H54 (cell line): ENCODE results near the gene CACNA2D2.

Source experiments
- DNase-seq: peaks from one replicate; pipeline ENCODE4 v3.0.0; 2011; ENCODE audit warnings: low spot score, mixed read lengths; ENCODE audit not compliant: insufficient read length
- FAIRE-seq: peaks from 3 replicates; lab custom pipeline; 2011; peaks lifted over from hg19 to GRCh38; lab: Jason Lieb, UNC
- POLR2A ChIP-seq: IDR thresholded peaks from 2 replicates; pipeline ENCODE4 v1.6.1; 2011; ENCODE audit warnings: low read depth, mild to moderate bottlenecking, low read length

CACNA2D2 gene

GRCh38 chr3:50411229-50411628 lies 92.2 kb downstream of the CACNA2D2 start:
- no peak for FAIRE-seq
- DNase-seq = no peak
- no peak for TF ChIP-seq POLR2A

GRCh38 chr3:50410608-50411139 lies 92.8 kb downstream of the CACNA2D2 start:
- FAIRE-seq = no peak
- no peak for TF ChIP-seq POLR2A
- no peak for DNase-seq

GRCh38 chr3:50410185-50410584 lies 93.2 kb downstream of the CACNA2D2 start:
- FAIRE-seq (no peak), DNase-seq (no peak)
- TF ChIP-seq POLR2A = no peak

GRCh38 chr3:50408443-50408944 lies 94.9 kb downstream of the CACNA2D2 start:
- DNase-seq (no peak), FAIRE-seq (no peak)
- TF ChIP-seq POLR2A = no peak

- DNase-seq (no peak), FAIRE-seq (no peak)
- TF ChIP-seq POLR2A = no peak
These were observed 96.9 kb downstream of the CACNA2D2 start for GRCh38 chr3:50406487-50406886.

- FAIRE-seq (no peak), DNase-seq (no peak)
- no peak for TF ChIP-seq POLR2A
These were observed 98.2 kb downstream of the CACNA2D2 start for GRCh38 chr3:50405249-50405648.

- DNase-seq = no peak
- TF ChIP-seq POLR2A = no peak
These were observed 101.3 kb downstream of the CACNA2D2 start for GRCh38 chr3:50401978-50402595.

GRCh38 chr3:50396502-50396901 lies 106.9 kb downstream of the CACNA2D2 start:
- DNase-seq (no peak), FAIRE-seq (no peak)
- TF ChIP-seq POLR2A = no peak

More at GRCh38 chr3:50401978-50402595, 101.3 kb downstream of the CACNA2D2 start:
- FAIRE-seq = no peak

- no peak for DNase-seq
- FAIRE-seq = no peak
- no peak for TF ChIP-seq POLR2A
These were observed 108.2 kb downstream of the CACNA2D2 start for GRCh38 chr3:50395070-50395860.

- FAIRE-seq = no peak
- DNase-seq = no peak
- TF ChIP-seq POLR2A = no peak
These were observed 110.4 kb downstream of the CACNA2D2 start for GRCh38 chr3:50393061-50393460.

- FAIRE-seq (no peak), DNase-seq (no peak)
- TF ChIP-seq POLR2A = no peak
These were observed 111.2 kb downstream of the CACNA2D2 start for GRCh38 chr3:50392101-50392715.

- FAIRE-seq = no peak
- no peak for DNase-seq
- TF ChIP-seq POLR2A = no peak
These were observed 112.8 kb downstream of the CACNA2D2 start for GRCh38 chr3:50390508-50391224.

- TF ChIP-seq POLR2A = no peak
- FAIRE-seq (no peak), DNase-seq (no peak)
These were observed 114.0 kb downstream of the CACNA2D2 start for GRCh38 chr3:50389414-50389767.
